GM18507 (cell line): ENCODE measurements around the gene OPN1SW.

Source experiments
- DNase-seq: peaks from one replicate; pipeline ENCODE4 v3.0.0; 2011; ENCODE audit warnings: low read depth; ENCODE audit not compliant: insufficient read length; ENCODE audit errors: extremely low spot score
- FAIRE-seq: peaks from 2 replicates; lab custom pipeline; 2011; peaks lifted over from hg19 to GRCh38; lab: Jason Lieb, UNC

The OPN1SW gene

DNA sequence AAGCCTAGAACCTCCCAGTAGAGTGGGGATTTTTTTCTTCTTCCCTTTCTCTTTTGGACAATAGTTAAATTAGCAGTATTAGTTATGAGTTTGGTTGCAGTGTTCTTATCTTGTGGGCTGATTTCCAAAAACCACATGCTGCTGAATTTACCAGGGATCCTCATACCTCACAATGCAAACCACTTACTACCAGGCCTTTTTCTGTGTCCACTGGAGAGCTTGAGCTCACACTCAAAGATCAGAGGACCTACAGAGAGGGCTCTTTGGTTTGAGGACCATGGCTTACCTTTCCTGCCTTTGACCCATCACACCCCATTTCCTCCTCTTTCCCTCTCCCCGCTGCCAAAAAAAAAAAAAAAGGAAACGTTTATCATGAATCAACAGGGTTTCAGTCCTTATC, 5.4 kb downstream of the OPN1SW start:
- no peak for FAIRE-seq

DNA sequence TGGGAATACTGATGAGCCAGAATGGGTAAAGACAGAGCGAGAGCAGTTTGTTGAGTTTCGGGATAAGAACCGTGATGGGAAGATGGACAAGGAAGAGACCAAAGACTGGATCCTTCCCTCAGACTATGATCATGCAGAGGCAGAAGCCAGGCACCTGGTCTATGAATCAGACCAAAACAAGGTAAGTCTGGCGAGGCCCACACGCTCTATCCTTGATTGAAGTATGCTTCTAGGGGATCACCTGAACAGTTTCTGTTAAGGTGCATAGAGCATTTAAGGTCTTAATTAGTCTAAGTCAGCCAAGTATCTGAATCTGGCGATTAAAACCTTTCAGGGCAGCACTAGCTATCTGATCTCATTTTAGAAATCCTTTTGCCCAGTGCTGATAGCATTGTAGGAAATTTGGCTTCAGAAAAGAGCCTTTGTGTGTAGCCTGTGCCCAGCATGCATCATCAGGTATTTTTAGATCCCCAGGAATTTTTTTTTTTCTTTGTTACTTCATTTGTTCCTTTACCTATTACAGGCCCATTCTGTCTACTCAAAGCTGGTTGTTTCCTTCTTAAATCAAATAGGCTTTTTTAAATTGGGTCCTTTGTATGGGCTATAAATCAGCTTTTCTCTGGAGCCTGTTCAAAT, 8.0 kb downstream of the OPN1SW start:
- no peak for FAIRE-seq
- no peak for DNase-seq

More for the DNA sequence above, 5.4 kb downstream of the OPN1SW start:
- no peak for DNase-seq

DNA sequence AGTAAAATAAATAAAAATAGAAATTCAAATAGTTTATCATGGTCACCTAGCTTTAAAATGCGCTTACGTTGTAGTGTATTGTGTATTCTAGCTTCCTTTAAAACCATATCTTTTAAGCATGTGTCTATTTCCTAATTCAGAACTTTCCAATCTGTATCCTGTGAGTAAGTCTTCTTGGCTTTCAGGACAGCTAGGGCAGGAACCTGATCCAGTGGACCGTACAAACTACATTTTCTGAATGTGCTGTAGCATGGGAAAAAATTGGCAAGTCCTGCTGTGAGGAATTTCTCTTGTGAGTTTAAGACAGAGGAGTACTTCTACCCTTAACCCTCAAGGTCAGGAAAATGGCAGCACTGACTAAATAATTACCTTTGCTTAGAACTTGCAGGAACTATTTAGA, 12.1 kb downstream of the OPN1SW start:
- FAIRE-seq (no peak), DNase-seq (no peak)

DNA sequence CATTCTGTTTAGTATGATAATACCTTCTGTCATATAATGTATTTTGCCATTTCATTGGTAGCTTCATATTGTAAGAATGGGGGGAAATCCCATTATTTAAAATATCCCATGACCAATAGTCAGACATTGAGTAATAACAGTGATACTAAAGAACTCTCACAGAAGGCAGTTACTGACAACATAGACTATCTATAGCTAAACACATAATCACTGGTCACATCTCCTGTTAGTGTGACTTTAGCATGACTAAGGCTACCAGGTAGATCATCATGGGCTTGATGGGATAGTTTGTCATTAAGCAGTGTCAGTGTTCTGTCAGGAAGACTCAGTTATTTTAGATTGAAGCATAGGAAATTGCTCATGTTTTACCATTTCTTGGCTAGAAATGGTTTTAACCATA, 16.4 kb downstream of the OPN1SW start:
- DNase-seq (no peak), FAIRE-seq (no peak)

DNA sequence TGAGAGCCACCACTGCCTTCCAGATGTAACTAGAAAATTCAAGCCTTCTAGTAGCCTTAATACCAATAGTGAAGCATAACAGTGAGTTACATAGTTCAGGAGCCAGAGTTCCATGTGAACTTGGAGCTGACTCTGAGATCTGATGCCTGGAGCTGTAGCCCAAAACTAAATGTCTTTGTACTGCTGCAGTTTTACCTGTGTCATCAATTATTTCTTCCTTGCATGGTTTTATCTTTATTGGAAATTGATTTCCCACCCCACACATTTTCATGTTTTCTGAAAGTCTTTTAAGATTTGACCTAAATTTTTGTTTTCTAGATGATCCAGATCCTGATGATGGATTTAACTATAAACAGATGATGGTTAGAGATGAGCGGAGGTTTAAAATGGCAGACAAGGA, 17.0 kb downstream of the OPN1SW start:
- no peak for DNase-seq
- FAIRE-seq, result no peak

DNA sequence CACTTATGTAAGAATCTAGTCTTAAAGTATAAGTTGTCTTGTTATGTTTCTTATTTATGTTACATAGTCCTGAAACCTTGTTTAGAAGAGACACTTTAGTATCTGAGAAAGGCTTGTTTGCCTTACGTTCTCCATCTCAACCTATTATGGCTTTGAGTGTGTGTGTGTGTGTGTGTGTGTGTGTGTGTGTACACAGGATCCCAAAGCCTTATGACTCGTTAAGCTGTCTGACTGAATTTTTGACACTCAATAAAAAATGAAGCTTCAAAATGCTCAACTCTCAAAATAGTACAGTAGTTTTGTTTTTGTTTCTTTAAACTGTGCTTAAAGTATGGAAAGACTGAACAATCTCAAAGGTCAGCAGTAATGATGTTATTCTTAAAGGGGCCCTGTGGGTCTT, 18.4 kb downstream of the OPN1SW start:
- no peak for FAIRE-seq
- DNase-seq, result no peak

DNA sequence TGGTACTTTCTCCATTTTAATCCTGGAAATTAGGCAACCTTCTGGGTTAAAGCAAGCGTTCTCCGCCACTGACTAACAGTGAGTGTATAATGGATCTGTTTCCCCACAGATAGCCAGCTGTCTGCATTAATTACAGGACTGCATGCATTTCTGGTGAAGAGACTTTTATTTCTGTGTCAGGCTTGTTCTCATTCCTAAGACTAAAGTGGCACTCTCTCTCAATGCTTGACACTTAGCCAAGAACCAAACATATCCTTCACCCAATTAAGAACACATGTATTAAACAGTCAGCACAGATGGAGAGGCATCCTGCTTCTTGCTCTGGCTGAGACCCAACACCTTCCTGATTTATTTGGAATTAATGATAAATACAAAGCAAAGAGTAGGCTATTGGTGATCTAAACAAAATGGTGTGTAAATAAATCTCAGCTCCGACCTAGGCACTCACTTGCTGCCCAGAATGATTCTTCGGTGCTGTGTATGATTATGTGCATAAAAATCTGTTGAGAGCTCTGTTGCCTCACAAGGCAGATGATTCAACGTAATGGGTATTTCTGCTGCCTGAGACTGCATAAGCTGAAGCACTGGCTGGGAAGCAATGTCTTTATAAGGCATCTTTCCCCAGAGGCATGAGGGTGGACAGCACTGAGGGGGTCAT, 19.6 kb downstream of the OPN1SW start:
- no peak for FAIRE-seq
- no peak for DNase-seq

DNA sequence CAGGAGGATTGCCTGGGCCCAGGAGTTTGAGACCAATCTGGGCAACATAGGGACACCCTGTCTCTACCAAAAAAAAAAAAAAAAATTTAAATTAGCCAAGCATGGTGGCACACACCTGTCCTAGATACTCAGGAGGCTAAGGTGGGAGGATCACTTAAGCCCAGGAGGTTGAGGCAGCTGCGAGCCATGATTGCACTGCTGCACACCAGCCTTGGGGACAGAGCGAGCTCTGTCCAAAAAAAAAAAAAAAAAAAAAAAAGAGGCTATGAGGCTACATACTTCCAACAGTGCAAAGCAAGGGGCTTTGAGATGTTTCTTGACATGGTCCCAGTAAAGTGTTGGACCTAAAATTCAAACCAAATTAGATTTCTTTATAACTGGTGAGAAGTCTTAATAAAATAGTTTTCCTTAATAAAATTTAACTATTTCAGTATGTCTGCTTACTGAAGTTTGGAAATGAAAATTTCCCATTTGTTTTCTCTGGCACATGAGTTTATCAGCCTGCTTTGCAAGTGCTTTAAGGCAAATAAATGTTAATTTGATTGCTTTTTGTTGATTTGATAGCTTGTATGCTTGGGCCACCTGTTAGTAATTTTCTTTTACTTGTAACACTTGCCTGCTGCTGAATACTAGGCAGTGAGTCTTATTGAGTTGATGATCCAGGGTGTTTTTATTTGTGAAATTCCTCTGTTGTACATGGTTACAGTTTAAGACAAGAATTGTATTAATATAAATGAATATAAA, 20.3 kb downstream of the OPN1SW start:
- no peak for FAIRE-seq
- DNase-seq, result no peak

DNA sequence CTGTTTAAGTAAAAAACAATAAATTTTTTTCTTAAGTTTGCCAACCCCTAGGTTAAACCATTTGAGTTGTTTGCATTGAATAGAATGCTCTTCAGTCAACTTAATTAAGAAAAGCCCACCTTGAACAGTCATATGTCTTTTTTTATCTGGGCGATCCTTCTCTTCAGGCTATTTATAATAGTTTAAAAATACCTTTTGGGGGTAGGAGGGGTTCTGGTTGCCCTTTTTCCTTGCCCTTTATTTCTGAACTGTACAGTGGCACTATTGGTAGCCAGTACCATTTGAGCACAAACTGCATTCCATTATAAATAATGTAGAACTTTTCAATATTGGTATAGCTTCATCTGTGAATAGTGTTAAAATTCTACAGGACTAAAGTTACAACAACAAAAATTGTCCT, 23.3 kb downstream of the OPN1SW start:
- DNase-seq, result no peak
- no peak for FAIRE-seq

DNA sequence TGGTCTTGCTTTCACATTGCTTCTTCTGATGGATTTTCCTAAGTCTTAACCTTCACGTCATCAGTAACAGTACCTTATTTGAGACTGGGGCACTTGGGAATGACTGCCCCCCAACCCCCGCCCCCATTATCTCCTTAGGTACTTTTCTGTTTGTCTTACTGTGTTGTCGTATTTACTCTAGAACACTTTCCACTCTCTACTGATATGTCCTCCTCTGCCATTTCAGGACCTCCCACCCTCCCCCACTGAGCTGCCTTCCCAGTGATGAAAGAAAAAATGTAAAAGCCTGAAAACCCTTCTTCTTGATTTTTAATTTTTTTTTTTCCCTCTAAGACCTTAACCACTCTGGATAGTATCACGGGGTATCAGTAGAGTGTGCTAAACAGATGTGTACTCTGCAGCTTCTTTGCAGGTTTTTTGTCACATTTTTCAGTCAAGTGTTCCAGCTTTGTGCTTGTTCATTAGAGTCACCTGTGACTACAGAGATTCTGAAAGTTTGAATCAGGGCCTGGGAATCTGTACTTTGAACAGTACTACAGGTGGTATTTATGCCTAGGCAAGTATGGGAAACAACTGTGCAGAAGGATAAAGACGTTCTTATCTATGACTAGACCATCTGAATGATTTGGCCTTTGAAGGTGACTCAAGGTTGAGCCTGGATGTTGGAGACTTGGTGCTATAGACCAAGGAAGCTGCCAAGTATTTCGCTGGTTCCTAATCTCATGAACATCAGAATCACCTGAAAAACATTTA, 28.1 kb downstream of the OPN1SW start:
- no peak for DNase-seq
- no peak for FAIRE-seq

DNA sequence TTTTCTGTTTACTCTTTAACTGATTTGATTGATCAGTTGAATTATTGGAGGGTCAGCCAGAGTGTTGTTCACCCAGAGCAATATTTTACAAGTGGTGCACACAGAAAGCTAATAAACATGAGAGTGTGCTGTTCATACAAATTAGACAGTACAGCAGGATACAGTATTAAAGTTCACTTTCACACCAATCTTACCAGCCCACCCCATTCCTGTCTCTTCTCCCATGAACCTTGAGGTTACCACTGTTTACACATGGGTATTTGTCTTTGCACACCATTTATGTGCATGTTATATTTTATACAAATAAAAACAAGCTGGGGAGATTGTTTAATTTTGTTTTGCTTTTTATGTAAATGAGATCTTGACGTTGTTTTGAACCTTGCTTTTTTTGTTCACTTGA, 29.9 kb downstream of the OPN1SW start:
- DNase-seq (no peak), FAIRE-seq (no peak)

DNA sequence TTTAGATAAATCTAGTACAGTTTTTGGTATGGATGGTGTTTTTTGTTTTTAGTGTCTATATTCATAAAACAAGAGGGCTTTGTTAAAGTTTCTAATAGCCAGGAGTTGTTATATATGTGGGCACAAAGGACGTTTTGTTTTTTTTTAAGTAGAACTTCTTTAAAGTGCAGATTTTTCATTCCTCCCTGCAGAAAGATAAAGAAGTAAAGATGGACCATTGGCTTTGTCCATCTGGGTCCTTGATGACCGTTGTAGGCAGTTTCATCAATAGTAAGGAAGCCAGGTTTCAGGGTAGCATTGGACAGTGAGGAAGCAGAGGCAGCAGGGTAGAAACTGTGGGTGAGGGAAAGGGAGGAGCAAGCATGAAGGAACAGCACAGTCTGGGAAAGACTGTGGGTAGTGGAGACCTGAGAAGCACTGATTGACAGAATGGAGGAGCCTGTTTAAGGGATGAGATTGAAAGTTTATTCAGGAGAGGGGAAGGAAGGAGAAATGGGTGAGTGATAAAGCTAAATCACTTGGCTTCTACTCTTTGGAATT, 31.2 kb downstream of the OPN1SW start:
- FAIRE-seq (no peak), DNase-seq (no peak)

DNA sequence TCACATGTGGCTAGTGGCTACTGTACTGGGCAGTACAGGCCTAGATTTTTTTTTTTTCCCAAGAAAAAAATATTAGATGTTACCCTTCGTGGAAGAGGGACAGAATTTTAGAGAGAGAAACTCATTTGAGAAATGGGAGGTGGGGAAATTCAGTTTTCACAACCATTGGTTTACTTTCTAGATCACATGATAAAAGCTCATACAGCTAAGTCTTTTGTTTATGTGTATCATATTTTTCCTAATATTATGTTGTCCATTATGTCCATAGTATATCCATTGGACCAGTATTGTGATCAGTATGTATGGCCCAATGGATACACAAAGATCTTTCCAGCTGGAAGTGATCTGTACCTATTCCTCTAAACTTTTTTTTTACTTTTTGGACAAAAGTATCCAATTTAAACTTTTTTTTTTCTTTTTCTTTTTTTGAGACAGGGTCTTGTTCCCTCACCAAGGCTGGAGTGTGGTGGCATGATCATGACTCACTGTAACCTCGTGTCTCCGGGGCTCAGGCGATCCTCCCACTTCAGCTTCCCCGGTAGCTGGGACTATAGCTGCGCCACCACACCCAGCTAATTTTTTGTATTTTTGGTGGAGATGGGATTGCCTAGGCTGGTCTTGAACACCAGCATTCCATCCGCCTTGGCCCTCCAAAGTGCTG, 32.4 kb downstream of the OPN1SW start:
- DNase-seq (no peak), FAIRE-seq (no peak)

DNA sequence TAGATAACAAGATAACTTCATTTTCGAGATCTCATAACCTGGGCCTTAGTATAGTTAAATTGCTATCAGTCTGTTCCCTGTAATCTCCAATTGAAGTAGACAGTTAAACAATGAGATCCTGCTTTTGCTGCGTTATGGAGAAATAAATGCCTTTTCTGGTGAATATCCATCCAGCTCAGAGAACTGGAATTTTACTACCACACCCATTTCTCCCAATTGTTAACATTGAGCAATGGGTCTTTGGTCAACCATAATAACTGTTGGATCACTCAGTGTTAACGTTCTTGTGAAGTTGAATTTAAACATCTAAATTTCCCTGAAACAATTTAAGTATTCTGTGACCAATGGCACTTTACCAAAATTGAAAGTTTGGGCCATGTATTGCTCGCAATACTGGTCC, 33.4 kb downstream of the OPN1SW start:
- DNase-seq (no peak), FAIRE-seq (no peak)

DNA sequence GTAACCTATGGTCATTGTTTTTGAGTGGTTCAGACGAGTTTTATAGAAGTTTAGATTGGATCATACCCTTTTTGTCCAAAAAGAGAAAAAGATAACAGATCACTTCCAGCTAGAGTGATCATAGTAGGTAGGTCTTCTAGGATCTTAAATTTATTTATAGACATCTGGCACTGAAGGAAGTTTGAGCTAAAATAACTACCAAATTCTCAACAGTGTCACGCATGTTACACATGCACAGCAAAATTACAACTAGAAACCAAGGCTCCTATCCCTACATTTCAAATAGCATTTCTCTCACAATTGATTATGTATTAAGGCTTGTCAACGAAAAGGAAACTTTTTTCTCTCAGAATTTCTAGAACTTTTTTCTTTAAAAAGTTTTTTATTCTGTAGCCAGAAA, 34.1 kb downstream of the OPN1SW start:
- DNase-seq, result no peak
- no peak for FAIRE-seq

DNA sequence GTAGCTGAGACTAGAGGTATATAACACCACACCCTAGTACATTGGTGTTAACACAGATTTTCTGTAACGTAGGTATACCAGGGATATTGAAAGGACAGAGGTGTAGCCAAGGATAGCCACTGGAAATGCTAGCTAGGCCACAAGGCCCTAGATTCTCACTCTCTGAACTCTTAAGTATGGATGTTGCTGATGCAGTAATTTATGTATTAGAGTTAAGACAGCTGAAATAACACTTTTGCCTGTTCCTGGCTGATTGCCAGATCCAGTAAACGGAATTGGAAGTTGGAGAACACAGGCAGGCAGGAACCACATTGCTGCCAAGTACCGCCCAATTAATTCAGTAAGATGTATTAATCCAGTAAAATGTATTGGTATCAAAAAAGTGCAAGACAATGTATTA, 34.6 kb downstream of the OPN1SW start:
- DNase-seq (no peak), FAIRE-seq (no peak)

DNA sequence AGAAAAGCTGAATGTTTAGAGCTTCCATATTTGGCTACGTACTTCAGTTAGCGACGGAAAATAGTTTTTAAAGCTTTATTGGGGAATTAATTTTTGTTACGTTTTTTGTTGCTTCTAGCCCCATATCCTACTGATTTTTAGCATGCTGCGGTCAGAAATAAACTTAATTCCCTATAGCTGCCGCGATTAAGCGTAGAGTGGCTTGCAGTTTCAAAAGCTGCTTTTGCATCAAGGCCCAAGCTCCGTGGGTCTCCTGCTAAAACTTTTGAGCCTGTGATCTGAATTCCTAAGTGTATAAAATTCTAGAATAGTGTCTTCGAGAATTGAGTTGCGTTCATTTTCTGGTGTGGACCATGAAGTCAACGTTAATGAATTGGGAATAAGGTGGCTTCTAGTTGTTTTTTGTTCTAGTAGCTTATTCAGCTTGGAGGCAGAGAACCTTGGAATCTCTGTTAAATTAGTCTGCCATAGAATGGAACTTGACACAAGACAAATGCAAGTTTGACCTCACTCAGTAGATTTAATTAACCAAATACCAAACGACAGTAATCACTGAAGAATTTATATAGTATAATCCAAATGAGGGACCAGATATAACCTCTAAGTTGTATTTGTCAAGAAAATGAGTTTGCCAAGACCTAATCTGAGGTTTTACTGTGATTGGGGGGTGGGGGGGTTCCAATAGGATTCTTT, 35.5 kb downstream of the OPN1SW start:
- FAIRE-seq (no peak), DNase-seq (no peak)

DNA sequence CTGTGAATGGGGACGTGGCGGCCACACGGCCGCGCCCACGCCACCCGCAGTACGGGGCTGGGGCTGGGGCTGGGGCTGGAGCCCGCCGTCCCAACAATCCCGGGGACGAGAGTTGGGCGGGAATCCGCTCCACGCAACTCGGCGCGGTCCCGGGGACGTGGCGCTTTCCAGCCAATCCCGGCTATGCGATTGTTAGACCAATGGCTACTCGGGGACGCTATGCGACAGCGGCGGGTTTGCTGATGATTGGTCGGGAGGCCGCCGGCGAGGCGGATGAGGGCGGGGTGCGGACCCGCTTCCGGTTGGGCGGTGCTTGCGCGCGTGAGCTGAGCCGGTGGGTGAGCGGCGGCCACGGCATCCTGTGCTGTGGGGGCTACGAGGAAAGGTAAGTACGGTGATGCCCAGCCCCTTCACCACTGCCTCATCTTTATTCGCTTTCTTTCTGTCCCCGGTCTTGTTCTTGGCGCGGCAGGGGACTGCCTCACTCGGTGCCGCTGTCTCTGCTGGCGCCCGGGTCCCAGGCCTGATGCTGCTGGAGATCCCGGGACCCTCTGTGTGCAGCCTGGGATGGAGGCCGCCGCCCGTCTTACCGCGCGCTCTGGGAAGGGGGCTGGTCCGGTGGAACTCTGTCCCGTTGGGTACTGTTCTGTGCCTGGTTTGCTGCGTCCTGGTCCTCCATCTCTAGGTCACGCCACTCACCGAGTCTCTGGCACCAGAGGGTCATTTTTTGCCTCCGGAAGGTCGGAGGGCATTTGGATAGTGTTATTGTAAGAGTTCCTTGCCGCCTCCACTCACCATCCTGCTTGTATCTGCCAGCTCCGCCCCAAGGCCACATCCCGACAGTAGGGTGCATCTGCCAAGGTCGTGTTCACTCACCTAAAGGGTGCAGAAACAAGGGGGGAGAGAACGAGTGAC, 36.3 kb downstream of the OPN1SW start, which contains the start of gene CALU:
Gene CALU (plus strand): TSS at position 312 of the 915 bp plus-strand sequence. CDS start 9,225 bp downstream, outside the sequence.
- FAIRE-seq (peak; percentile 95), DNase-seq (peak; percentile 99)
